Measurements from ENCODE around the gene SNX18. TPM values are rescaled to one million over a fixed set of nuclear protein-coding genes. Genes with fewer than 3 reads are reported as not detected.

Gene SNX18
- total RNA-seq, 1 donor from 2014 or later, result 38.8 TPM

GRCh38 chr5:54551292-54551691 is 33.7 kb downstream of the SNX18 start:
- H4K20me1 ChIP-seq (ENCODE audit: insufficient read depth, low read length), result peaks cover 13% of the 10 kb centered on the region
- H3K36me3 ChIP-seq (ENCODE audit: insufficient read depth, low read length), result peaks cover 3% of the 10 kb centered on the region
- no peak for TF ChIP-seq EZH2 (IDR thresholded peaks at IDR 0.05; ENCODE audit: insufficient read depth, low read length)
- no peak overlapping the region for H3K27ac ChIP-seq (ENCODE audit: low read depth, low read length)
- Mint-ChIP-seq H3K36me3 (ENCODE audit: low read depth, unreplicated experiment) (peaks cover 21% of the 10 kb centered on the region), H3K9me3 (ENCODE audit: unreplicated experiment) (peaks cover 4% of the 10 kb centered on the region), H3K4me1 (ENCODE audit: low read depth, unreplicated experiment) (peaks cover 6% of the 10 kb centered on the region), H3K27me3 (ENCODE audit: low read depth, unreplicated experiment) (no peaks in the 10 kb centered on the region), H3K27ac (ENCODE audit: unreplicated experiment) (no peak overlapping the region), H3K4me3 (ENCODE audit: unreplicated experiment) (no peak overlapping the region)
- no peak overlapping the region for H3K4me2 ChIP-seq (ENCODE audit: low read length)
- no peak overlapping the region for H3K9ac ChIP-seq (ENCODE audit: low read length)
- H2AFZ ChIP-seq (ENCODE audit: low read depth, low read length), result no peak overlapping the region
- H3K4me1 ChIP-seq (ENCODE audit: insufficient read depth, low read length), result peaks cover 9% of the 10 kb centered on the region
- H3K4me3 ChIP-seq (ENCODE audit: insufficient read depth, low read depth, low read length), result no peak overlapping the region
- FAIRE-seq, result no peak
- peaks cover 4% of the 10 kb centered on the region for H3K79me2 ChIP-seq (ENCODE audit: insufficient read depth, low read length)
- H3K9me3 ChIP-seq (ENCODE audit: insufficient read depth, low read depth, low read length), result no peaks in the 10 kb centered on the region
- no peak for DNase-seq (ENCODE audit: low read depth)
- H3K27me3 ChIP-seq (ENCODE audit: insufficient read depth, low read length), result no peaks in the 10 kb centered on the region

GRCh38 chr5:54551926-54552325 is 34.4 kb downstream of the SNX18 start:
- no peak overlapping the region for H2AFZ ChIP-seq (ENCODE audit: low read depth, low read length)
- H3K79me2 ChIP-seq (ENCODE audit: insufficient read depth, low read length), result no peaks in the 10 kb centered on the region
- Mint-ChIP-seq H3K9me3 (ENCODE audit: unreplicated experiment) (peaks cover 4% of the 10 kb centered on the region), H3K4me1 (ENCODE audit: low read depth, unreplicated experiment) (peaks cover 6% of the 10 kb centered on the region), H3K27ac (ENCODE audit: unreplicated experiment) (peak overlapping the region; percentile 12), H3K4me3 (ENCODE audit: unreplicated experiment) (no peak overlapping the region), H3K36me3 (ENCODE audit: low read depth, unreplicated experiment) (peaks cover 21% of the 10 kb centered on the region), H3K27me3 (ENCODE audit: low read depth, unreplicated experiment) (no peaks in the 10 kb centered on the region)
- no peak for FAIRE-seq
- no peak overlapping the region for H3K9ac ChIP-seq (ENCODE audit: low read length)
- peaks cover 13% of the 10 kb centered on the region for H4K20me1 ChIP-seq (ENCODE audit: insufficient read depth, low read length)
- no peaks in the 10 kb centered on the region for H3K9me3 ChIP-seq (ENCODE audit: insufficient read depth, low read depth, low read length)
- no peak for TF ChIP-seq EZH2 (IDR thresholded peaks at IDR 0.05; ENCODE audit: insufficient read depth, low read length)
- no peak for TF ChIP-seq CTCF (IDR thresholded peaks at IDR 0.05; ENCODE audit: insufficient read depth, low read depth, low read length)
- H3K4me2 ChIP-seq (ENCODE audit: low read length), result no peak overlapping the region
- peaks cover 3% of the 10 kb centered on the region for H3K36me3 ChIP-seq (ENCODE audit: insufficient read depth, low read length)
- H3K4me3 ChIP-seq (ENCODE audit: insufficient read depth, low read depth, low read length), result no peak overlapping the region
- no peaks in the 10 kb centered on the region for H3K27me3 ChIP-seq (ENCODE audit: insufficient read depth, low read length)
- DNase-seq (ENCODE audit: low read depth), result no peak
- no peak overlapping the region for H3K27ac ChIP-seq (ENCODE audit: low read depth, low read length)
- peaks cover 9% of the 10 kb centered on the region for H3K4me1 ChIP-seq (ENCODE audit: insufficient read depth, low read length)

GRCh38 chr5:54552446-54552845 is 34.9 kb downstream of the SNX18 start:
- peaks cover 6% of the 10 kb centered on the region for H3K4me1 Mint-ChIP-seq (ENCODE audit: low read depth, unreplicated experiment)
- H3K27ac Mint-ChIP-seq (ENCODE audit: unreplicated experiment), result no peak overlapping the region
- Histone ChIP-seq H3K4me3 (ENCODE audit: insufficient read depth, low read depth, low read length) (no peak overlapping the region), H2AFZ (ENCODE audit: low read depth, low read length) (no peak overlapping the region), H3K27ac (ENCODE audit: low read depth, low read length) (no peak overlapping the region), H3K36me3 (ENCODE audit: insufficient read depth, low read length) (peaks cover under 1% of the 10 kb centered on the region), H3K9me3 (ENCODE audit: insufficient read depth, low read depth, low read length) (no peaks in the 10 kb centered on the region), H3K4me1 (ENCODE audit: insufficient read depth, low read length) (peaks cover 9% of the 10 kb centered on the region), H3K27me3 (ENCODE audit: insufficient read depth, low read length) (no peaks in the 10 kb centered on the region), H3K9ac (ENCODE audit: low read length) (no peak overlapping the region), H3K4me2 (ENCODE audit: low read length) (no peak overlapping the region), H3K79me2 (ENCODE audit: insufficient read depth, low read length) (no peaks in the 10 kb centered on the region), H4K20me1 (ENCODE audit: insufficient read depth, low read length) (peaks cover 12% of the 10 kb centered on the region)
- no peak for TF ChIP-seq EZH2 (IDR thresholded peaks at IDR 0.05; ENCODE audit: insufficient read depth, low read length)
- TF ChIP-seq CTCF (IDR thresholded peaks at IDR 0.05; ENCODE audit: insufficient read depth, low read depth, low read length), result no peak
- H3K9me3 Mint-ChIP-seq (ENCODE audit: unreplicated experiment), result peaks cover 4% of the 10 kb centered on the region
- H3K27me3 Mint-ChIP-seq (ENCODE audit: low read depth, unreplicated experiment), result no peaks in the 10 kb centered on the region
- no peak for FAIRE-seq
- H3K4me3 Mint-ChIP-seq (ENCODE audit: unreplicated experiment), result no peak overlapping the region
- H3K36me3 Mint-ChIP-seq (ENCODE audit: low read depth, unreplicated experiment), result peaks cover 21% of the 10 kb centered on the region
- DNase-seq (ENCODE audit: low read depth), result no peak
